Measurements from ENCODE around the gene PARD3.

Gene PARD3

DNA sequence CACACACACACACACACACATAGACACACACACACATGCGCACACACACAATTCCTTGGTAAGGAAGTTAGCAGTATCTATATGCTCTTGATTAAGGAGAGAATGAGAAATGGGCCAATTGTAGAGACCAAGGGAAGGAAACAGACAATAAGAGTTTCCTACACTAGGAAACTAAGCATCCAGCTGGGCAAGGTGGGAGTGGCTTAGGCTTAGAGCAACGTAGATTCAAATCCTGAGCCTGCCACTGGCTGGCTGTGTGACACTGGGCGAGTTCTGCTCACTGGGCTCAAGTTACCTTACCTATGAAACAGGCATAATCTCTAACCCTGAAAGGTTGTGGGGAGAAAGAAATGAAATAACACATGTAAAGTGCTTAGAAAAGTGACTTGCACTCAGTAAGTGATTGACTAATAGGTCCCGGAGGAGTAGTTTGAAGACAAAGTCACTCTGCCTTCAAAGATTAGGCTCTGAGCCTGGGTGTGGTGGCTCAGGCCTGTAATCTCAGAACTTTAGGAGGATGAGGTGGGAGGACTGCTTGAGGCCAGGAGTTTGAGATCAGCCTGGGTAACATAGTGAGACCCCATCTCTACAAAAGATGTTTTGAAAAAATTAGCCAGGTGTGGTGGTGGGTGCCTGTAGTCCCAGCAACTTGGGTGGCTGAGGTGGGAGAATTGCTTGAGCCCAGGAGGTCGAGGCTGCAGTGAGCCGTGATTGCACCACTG lies 701.4 kb downstream of the PARD3 start:
- no peak for DNase-seq (ENCODE audit: low read depth)
- no peak overlapping the region for H3K4me3 ChIP-seq (ENCODE audit: low read depth, low read length)
- TF ChIP-seq, protein P1, sequence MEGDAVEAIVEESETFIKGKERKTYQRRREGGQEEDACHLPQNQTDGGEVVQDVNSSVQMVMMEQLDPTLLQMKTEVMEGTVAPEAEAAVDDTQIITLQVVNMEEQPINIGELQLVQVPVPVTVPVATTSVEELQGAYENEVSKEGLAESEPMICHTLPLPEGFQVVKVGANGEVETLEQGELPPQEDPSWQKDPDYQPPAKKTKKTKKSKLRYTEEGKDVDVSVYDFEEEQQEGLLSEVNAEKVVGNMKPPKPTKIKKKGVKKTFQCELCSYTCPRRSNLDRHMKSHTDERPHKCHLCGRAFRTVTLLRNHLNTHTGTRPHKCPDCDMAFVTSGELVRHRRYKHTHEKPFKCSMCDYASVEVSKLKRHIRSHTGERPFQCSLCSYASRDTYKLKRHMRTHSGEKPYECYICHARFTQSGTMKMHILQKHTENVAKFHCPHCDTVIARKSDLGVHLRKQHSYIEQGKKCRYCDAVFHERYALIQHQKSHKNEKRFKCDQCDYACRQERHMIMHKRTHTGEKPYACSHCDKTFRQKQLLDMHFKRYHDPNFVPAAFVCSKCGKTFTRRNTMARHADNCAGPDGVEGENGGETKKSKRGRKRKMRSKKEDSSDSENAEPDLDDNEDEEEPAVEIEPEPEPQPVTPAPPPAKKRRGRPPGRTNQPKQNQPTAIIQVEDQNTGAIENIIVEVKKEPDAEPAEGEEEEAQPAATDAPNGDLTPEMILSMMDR (IDR thresholded peaks at IDR 0.05; ENCODE audit: control insufficient read depth, extremely low read depth, insufficient read depth) = no peak

GRCh38 chr10:34112171-34112782 lies 702.8 kb downstream of the PARD3 start:
- TF ChIP-seq, protein P1 (IDR thresholded peaks at IDR 0.05; ENCODE audit: control insufficient read depth, extremely low read depth, insufficient read depth) = no peak
- no peak overlapping the region for H3K4me3 ChIP-seq (ENCODE audit: low read depth, low read length)
- no peak for DNase-seq (ENCODE audit: low read depth)

DNA sequence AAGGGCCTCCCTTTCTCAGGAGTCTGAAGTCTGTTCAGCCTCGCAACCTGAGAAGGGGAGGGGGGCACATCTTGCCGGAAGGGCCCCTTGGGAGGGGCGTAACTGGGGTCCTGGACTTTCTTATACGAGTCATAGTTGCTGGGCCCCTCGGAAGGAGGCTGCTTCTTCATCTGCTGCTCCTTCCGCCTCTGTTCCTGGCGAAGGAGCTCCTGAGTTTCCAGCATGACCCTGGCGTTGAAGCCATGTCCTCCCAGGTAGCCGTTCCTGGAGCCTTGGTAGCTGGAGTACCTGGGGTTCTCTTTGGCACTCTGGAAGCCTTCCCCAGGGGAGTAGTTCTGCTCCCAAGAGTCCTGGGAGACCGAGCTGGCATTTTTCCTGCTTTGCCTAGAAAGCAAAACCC lies 703.9 kb downstream of the PARD3 start:
- TF ChIP-seq, protein P1 (IDR thresholded peaks at IDR 0.05; ENCODE audit: control insufficient read depth, extremely low read depth, insufficient read depth) = no peak
- no peak for DNase-seq (ENCODE audit: low read depth)
- H3K4me3 ChIP-seq (ENCODE audit: low read depth, low read length) = no peak overlapping the region

DNA sequence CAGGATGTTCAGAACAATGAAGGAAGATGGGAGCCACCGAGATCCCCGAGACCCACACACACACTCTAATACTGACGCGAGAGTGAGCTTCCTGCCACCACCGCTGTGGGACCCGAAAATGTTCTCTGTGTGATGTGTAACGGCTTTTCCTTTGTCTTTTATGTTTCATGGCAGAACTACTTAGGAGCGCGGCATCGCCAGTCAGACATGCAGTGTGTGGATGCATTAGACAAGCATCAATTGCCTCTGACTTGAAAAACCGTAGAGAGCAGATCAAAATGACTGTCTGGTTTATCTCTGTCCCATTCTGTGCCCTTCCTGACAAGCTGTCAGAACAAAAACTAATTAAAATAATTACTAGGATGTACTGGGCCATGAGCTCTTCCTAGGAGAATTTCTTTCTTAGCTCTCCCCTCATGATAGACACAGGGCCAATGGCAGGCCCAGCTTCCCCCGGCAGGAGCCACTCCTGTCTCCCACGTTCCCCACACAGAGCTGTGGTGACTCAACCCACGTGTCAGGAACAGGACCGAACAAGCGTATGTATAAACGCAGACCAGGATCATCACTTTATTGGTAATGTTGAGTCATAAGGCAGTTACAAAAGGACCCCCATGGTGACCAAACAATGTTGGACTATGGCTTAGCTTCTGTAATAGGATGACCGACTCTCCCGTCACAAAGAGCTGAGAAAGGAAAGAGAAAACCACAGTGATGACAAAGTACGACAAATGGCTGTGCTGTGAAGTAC lies 705.0 kb downstream of the PARD3 start:
- TF ChIP-seq, protein P1 (IDR thresholded peaks at IDR 0.05; ENCODE audit: control insufficient read depth, extremely low read depth, insufficient read depth) = no peak
- no peak for DNase-seq (ENCODE audit: low read depth)
- no peak overlapping the region for H3K4me3 ChIP-seq (ENCODE audit: low read depth, low read length)

DNA sequence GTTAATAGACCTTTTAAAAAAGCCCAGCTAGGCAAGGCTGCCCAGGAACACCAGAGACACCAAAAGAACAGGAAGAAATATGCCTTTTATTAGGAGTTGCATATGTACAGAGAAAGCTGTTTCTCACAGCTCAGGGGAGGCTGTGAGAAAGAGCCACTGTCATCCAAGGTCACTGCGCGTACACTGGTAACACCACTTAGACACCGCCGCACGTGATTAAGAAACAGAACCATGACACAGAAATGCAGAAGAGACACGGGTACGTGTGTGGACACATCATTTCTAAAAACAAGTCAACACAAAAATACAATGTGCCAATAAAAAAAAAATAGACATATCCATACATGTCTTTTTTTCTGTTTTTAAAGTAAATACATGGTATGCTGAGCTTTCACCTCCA lies 705.6 kb downstream of the PARD3 start:
- H3K4me3 ChIP-seq (ENCODE audit: low read depth, low read length) = no peak overlapping the region
- TF ChIP-seq, protein P1 (IDR thresholded peaks at IDR 0.05; ENCODE audit: control insufficient read depth, extremely low read depth, insufficient read depth) = no peak

DNA sequence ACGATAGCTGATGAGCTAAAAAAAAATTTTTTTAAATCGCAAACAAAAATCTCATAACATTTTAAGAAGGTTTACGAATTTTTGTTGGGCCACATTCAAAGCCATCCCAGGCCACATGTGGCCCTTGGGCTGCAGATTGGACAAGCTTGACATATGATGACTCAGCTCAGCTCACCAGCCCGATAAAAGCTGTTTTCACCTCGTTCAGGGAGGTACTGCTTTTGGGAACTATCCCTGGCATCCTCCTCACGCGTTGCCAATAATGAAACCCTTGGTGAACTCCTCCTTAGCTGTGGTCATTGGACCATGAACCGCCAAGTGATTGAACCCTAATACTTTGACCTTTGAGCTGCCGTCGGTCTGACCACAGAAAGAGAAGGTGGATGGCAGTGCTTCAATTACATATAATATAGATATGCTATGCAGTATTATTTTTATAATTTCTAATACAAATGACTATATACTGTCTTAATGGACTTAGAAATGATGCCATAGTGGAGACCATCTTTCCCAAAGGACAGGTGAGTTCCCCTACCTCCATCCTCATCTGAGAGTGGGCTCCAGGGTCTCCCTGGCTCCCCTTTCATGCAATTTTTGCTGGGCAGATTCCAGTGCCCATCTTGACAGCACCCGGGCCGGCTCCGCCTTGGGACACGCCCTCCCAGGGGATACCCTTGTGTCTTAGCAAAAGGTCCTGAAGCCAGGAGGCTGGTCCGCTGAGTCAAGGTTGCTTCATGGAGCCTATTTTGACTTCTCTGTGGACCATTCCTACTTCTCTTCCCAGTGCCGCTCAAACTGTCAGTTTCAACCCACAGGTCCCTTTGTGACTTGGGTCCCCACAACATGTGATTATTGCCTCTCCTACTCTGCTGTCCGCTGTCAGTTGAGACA lies 707.2 kb downstream of the PARD3 start:
- TF ChIP-seq, protein P1 (IDR thresholded peaks at IDR 0.05; ENCODE audit: control insufficient read depth, extremely low read depth, insufficient read depth) = no peak
- H3K4me3 ChIP-seq (ENCODE audit: low read depth, low read length) = no peak overlapping the region
- no peak for DNase-seq (ENCODE audit: low read depth)

More for the DNA sequence above, 705.6 kb downstream of the PARD3 start:
- DNase-seq (ENCODE audit: low read depth) = no peak
